Common myeloid progenitor, CD34-positive (primary cell): ENCODE measurements around the gene RAB8A.

Experiments used
- CTCF ChIA-PET: fragments of 350-600 bp; sonication (Branson Sonifier 250); formaldehyde crosslinking; loops from one replicate; lab custom pipeline; 2021; ENCODE audit warnings: antibody characterized with exemption; lab: Charles Lee
- POLR2A ChIA-PET: fragments of 350-600 bp; sonication (Branson Sonifier 250); formaldehyde crosslinking; loops from one replicate; lab custom pipeline; 2021; ENCODE audit warnings: antibody characterized with exemption; lab: Charles Lee
- DNase-seq, 3 donors: peaks; one replicate each; pipeline versions ENCODE4 v3.0.0 to v3.0.0-alpha.2; 2013
- H3K27ac ChIP-seq, 2 experiments: 1 replicate in 1 of 2; 2 replicates in 1 of 2; pipeline ENCODE4 v1.7.0; 2013; ENCODE audit warnings: inconsistent platforms in 2 of 2, low read length in 2 of 2, mild to moderate bottlenecking in 2 of 2, low read depth in 1 of 2, moderate library complexity in 1 of 2; ENCODE audit not compliant: severe bottlenecking in 2 of 2, insufficient read depth in 1 of 2, poor library complexity in 1 of 2
- H3K27me3 ChIP-seq, 5 experiments: replicated peaks in 2 of 5; 1 replicate in 3 of 5; 2 replicates in 2 of 5; pipeline versions ENCODE4 v1.6.1 to v1.7.0; 2013; ENCODE audit warnings: low read length in 4 of 5, mild to moderate bottlenecking in 2 of 5, moderate library complexity in 2 of 5, inconsistent platforms in 1 of 5; ENCODE audit not compliant: insufficient read depth in 5 of 5, control insufficient read depth in 4 of 5
- H3K36me3 ChIP-seq, 4 experiments: 1 replicate in 2 of 4; 2 replicates in 2 of 4; pipeline versions ENCODE4 v1.6.1 to v1.7.0; 2013; ENCODE audit warnings: low read length in 3 of 4, control low read depth in 1 of 4, mild to moderate bottlenecking in 1 of 4; ENCODE audit not compliant: control insufficient read depth in 4 of 4, insufficient read depth in 4 of 4
- H3K4me1 ChIP-seq, 4 experiments: 1 replicate in 3 of 4; 2 replicates in 1 of 4; pipeline versions ENCODE4 v1.6.1 to v1.7.1; 2013; ENCODE audit warnings: low read length in 3 of 4, mild to moderate bottlenecking in 3 of 4, control low read depth in 1 of 4, inconsistent platforms in 1 of 4, moderate library complexity in 1 of 4; ENCODE audit not compliant: control insufficient read depth in 4 of 4, insufficient read depth in 4 of 4; ENCODE audit errors: control extremely low read depth in 1 of 4
- H3K4me3 ChIP-seq, 7 experiments: 1 replicate in 4 of 7; 2 replicates in 3 of 7; pipeline versions ENCODE4 v1.5.1 to v1.7.0; 2013; ENCODE audit warnings: mild to moderate bottlenecking in 7 of 7, low read length in 6 of 7, moderate library complexity in 6 of 7, inconsistent platforms in 2 of 7, low read depth in 2 of 7, control low read depth in 1 of 7; ENCODE audit not compliant: insufficient read depth in 4 of 7, control insufficient read depth in 1 of 7; ENCODE audit errors: extremely low read depth in 1 of 7
- H3K9me3 ChIP-seq, 5 experiments: 1 replicate in 4 of 5; 2 replicates in 1 of 5; pipeline versions ENCODE4 v1.6.1 to v1.7.1; 2013; ENCODE audit warnings: low read length in 4 of 5, mild to moderate bottlenecking in 2 of 5, inconsistent platforms in 1 of 5, low read depth in 1 of 5, moderate library complexity in 1 of 5; ENCODE audit not compliant: control insufficient read depth in 4 of 5, insufficient read depth in 2 of 5; ENCODE audit errors: control extremely low read depth in 1 of 5
- WGBS: methylation state at CpG from one replicate; pipeline ENCODE4 v1.1.5; 2013; ENCODE audit not compliant: insufficient coverage; 5-methylcytosine and 5-hydroxymethylcytosine counted together

The RAB8A gene

DNA sequence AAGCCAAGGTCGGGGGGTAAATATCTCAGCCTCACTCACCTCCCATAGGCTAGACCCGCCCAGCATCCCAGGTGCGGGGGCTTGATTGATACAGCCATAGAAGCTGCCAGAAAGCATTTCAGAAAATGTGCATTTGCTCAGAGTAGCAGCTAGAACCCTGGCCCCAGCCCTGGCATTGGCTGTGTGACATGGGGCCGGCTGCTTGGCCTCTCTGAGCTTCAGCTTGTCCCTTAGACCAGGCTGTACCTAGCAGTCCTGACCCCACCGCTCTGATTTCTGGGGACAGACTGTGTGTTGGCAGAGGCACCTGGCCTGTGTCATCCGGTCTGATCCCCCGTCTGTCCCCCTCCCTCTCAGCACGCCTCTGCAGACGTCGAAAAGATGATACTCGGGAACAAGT is 15.4 kb downstream of the RAB8A start:
- no peaks in the 10 kb centered on the region for H3K4me1 ChIP-seq
- CTCF ChIA-PET: interaction anchor here (1.3 to 1.9 kb wide), 2 partner anchors 9 to 17 kb away, joined by 3 to 5 read pairs; partner anchors contain the start of gene HSH2D
- POLR2A ChIA-PET: no interaction called here

DNA sequence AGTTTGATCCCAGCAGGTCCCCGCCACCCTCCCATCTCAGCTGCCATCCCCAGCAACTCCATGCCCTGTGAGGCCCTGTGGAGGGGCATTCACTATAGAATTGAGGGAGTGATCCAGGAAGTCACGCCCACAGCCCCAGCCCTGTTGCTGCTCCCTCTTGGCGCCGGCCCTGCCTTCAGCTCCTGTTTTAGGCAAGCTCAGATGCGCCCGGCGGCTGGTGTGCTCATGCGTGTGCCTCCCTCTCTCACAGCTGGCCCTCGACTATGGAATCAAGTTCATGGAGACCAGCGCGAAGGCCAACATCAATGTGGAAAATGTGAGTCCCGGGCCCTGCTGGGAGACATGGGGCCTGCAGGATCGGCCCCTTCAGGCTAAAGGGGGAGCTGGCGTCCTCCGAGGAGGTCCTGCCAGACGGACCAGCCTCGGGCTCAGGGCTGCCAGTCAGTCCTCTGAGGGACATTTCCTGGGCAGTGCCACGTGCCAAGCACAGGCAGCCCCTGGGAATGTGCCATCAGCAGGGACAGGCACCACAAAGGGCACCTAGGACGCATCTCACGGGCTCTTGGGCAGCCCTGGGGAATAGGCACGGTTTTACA is 16.2 kb downstream of the RAB8A start:
- WGBS: 95% methylated on average over 21 of the region's 21 CpGs
- H3K27me3 ChIP-seq: no peaks in the 10 kb centered on the region
- H3K27ac ChIP-seq: peak overlapping the region in 1 of 2 experiments; percentile 46
- DNase-seq: no peak
- ChIA-PET CTCF (interaction anchor here (1.8 to 1.9 kb wide), 2 partner anchors 16 to 22 kb away, joined by 5 to 7 read pairs; partner anchors contain the start of gene HSH2D), POLR2A (no interaction called here)
- H3K4me1 ChIP-seq: peaks cover 0 to 3% (median 1%) of the 10 kb centered on the region in 4 experiments
- H3K9me3 ChIP-seq: no peaks in the 10 kb centered on the region
- peaks cover 17 to 96% (median 90%) of the 10 kb centered on the region in 4 experiments for H3K36me3 ChIP-seq
- H3K4me3 ChIP-seq: no peak overlapping the region

More for the DNA sequence above, 15.4 kb downstream of the RAB8A start:
- Histone ChIP-seq H3K27ac (no peak overlapping the region), H3K9me3 (no peaks in the 10 kb centered on the region), H3K36me3 (peaks cover 16 to 96% (median 90%) of the 10 kb centered on the region in 4 experiments), H3K27me3 (no peaks in the 10 kb centered on the region), H3K4me3 (no peak overlapping the region)
- no peak for DNase-seq
- 93% methylated on average over 9 of the region's 11 CpGs for WGBS

DNA sequence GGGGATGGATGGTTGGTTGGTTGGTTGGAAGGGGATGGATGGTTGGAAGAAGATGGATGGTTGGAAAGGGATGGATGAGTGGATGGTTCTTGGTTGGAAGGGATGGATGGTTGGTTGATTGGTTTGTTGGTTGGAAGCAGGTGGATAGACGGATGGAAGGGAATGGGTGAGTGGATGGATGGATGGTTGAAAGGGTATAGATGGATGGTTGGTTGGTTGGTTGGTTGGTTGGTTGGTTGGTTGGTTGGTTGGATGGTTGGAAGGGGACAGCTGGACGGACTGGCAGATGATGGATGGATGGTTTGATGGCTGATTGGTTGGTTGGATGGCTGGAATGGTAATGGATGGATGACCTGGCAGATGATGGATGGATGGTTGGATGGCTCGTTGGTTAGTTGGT is 20.0 kb downstream of the RAB8A start:
- peaks cover 0 to 34% (median 28%) of the 10 kb centered on the region in 4 experiments for H3K4me1 ChIP-seq
- CTCF ChIA-PET: interaction anchor here (1.4 to 2.3 kb wide), 2 partner anchors 14 to 68 kb away, joined by 3 to 5 read pairs; no protein-coding TSS in a partner anchor
- H3K27ac ChIP-seq: no peak overlapping the region
- H3K4me3 ChIP-seq: no peak overlapping the region
- no peaks in the 10 kb centered on the region for H3K27me3 ChIP-seq
- 96% methylated on average over 3 of the region's 3 CpGs for WGBS
- no peaks in the 10 kb centered on the region for H3K9me3 ChIP-seq
- no peak for DNase-seq
- H3K36me3 ChIP-seq: peaks cover 11 to 78% (median 73%) of the 10 kb centered on the region in 4 experiments
- POLR2A ChIA-PET: no interaction called here

DNA sequence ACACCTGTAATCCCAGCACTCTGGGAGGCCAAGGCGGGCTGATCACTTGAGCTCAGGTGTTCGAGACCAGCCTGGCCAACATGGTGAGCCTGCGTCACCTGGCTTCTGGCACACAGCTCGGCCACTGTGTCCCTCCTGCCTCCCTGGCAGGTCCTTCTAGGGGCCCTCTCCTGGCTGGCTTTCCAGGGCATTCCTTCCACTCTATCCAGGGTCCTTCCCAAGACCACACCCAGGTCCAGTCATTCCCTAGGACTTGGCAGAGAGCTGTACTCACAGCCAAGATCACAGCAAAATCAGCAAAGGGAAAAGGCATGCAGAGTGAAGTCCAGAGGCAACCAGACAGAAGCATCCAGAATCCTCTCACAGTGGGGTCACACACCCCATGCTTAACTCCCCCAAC is 22.1 kb downstream of the RAB8A start:
- 97% methylated on average over 3 of the region's 4 CpGs for WGBS
- ChIA-PET CTCF (interaction anchor here (0.7 to 2.8 kb wide), 5 partner anchors 8 to 264 kb away, joined by 3 to 9 read pairs (median 3); no protein-coding TSS in a partner anchor), POLR2A (interaction anchor here (0.6 to 1.5 kb wide), 2 partner anchors 11 to 25 kb away, joined by 5 to 6 read pairs; no protein-coding TSS in a partner anchor)
- H3K9me3 ChIP-seq: no peaks in the 10 kb centered on the region
- peak overlapping the region in 1 of 2 experiments; percentile 47 for H3K27ac ChIP-seq
- DNase-seq: no peak
- H3K27me3 ChIP-seq: no peaks in the 10 kb centered on the region
- H3K4me3 ChIP-seq: no peak overlapping the region
- peaks cover 0 to 50% (median 44%) of the 10 kb centered on the region in 4 experiments for H3K4me1 ChIP-seq
- H3K36me3 ChIP-seq: peaks cover 9 to 56% (median 53%) of the 10 kb centered on the region in 4 experiments

DNA sequence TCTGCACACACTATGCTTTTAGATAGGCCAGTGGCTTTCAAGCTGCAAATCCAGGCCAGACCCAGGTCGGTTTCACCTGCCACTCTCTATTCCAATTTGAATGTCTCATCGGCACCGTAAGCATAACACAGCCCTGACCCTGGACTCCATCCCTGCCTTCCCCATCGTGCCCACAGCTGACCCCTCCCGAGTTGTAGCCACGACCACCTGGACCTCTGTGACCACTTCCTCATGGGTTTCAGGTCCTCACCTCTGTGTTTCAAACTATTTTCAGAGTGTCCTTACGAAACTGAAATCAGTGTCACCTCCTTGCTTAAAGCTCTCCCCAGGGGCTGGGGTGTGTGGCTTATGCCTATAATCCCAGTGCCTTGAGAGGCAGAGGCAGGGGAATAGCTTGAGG is 22.8 kb downstream of the RAB8A start:
- CTCF ChIA-PET: interaction anchor here (0.9 to 2.8 kb wide), 4 partner anchors 8 to 59 kb away, joined by 3 to 9 read pairs (median 4); partner anchors contain the start of gene TPM4
- 57% methylated on average over 7 of the region's 7 CpGs for WGBS
- H3K27ac ChIP-seq: peak overlapping the region in 1 of 2 experiments; percentile 47

DNA sequence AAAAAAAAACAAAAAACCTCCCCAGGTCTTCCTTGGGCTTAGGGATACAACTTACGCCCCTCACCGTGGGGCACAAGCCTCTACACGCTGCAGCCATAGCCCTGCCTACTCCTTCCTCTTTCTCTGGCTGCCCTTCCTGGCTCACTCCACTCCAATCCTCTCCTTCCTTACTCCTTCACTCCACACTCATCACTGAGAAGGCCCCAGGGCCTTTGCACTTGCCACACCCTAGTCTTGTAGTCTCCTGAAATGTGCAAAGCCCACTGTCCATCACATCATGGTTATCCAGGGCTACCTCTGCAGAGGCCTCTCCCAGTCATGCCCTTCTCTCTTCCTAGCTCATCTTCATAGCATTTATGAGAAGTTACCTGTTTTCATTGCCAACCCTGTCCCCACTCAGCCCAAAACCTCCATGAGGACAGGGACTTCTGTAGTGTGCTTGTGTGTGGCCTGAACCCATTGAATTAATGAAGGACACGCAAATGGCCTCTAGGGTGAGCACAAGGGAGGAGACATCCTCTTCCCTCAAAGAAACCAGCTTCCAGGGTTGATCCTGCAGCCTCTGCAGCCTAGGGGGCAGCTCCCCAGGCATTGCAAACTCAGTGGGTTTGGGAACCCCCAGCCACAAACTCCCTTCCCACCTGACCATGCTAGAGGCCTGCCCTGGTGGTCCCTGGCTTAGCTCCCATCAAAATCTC is 23.9 kb downstream of the RAB8A start:
- H3K27ac ChIP-seq: no peak overlapping the region
- peaks cover 9 to 41% (median 38%) of the 10 kb centered on the region in 4 experiments for H3K36me3 ChIP-seq
- peaks cover 2 to 67% (median 60%) of the 10 kb centered on the region in 4 experiments for H3K4me1 ChIP-seq
- 77% methylated on average over 4 of the region's 4 CpGs for WGBS
- no peak for DNase-seq
- no peaks in the 10 kb centered on the region for H3K9me3 ChIP-seq
- CTCF ChIA-PET: interaction anchor here (0.6 to 2.8 kb wide), 10 partner anchors 8 to 73 kb away, joined by 3 to 9 read pairs (median 4); partner anchors contain the start of genes FAM32A and TPM4
- POLR2A ChIA-PET: no interaction called here
- no peak overlapping the region for H3K4me3 ChIP-seq
- H3K27me3 ChIP-seq: no peaks in the 10 kb centered on the region

More for the DNA sequence above, 22.8 kb downstream of the RAB8A start:
- Histone ChIP-seq H3K27me3 (no peaks in the 10 kb centered on the region), H3K4me3 (no peak overlapping the region), H3K4me1 (peaks cover 2 to 57% (median 50%) of the 10 kb centered on the region in 4 experiments), H3K36me3 (peaks cover 9 to 49% (median 46%) of the 10 kb centered on the region in 4 experiments), H3K9me3 (no peaks in the 10 kb centered on the region)
- POLR2A ChIA-PET: interaction anchor here (0.6 to 1.5 kb wide), 2 partner anchors 10 to 26 kb away, joined by 5 to 6 read pairs; no protein-coding TSS in a partner anchor
- no peak for DNase-seq
